Measurements from ENCODE around the gene SORCS3.

The SORCS3 gene

GRCh38 chr10:105068497-105068896, 427.4 kb downstream of the SORCS3 start:
- no peak for DNase-seq
- Mint-ChIP-seq H3K27ac (no peak overlapping the region), H3K4me3 (no peak overlapping the region), H3K4me1 (peaks cover 33% of the 10 kb centered on the region), H3K36me3 (ENCODE audit: low read depth) (no peaks in the 10 kb centered on the region), H3K27me3 (ENCODE audit: low read depth, poor library complexity) (peaks cover 3% of the 10 kb centered on the region), H3K9me3 (no peaks in the 10 kb centered on the region)
- no peak for TF ChIP-seq CTCF (IDR thresholded peaks at IDR 0.05)

GRCh38 chr10:105070249-105070648, 429.2 kb downstream of the SORCS3 start:
- Mint-ChIP-seq H3K4me3 (no peak overlapping the region), H3K36me3 (ENCODE audit: low read depth) (no peaks in the 10 kb centered on the region), H3K27me3 (ENCODE audit: low read depth, poor library complexity) (peaks cover 3% of the 10 kb centered on the region), H3K9me3 (no peaks in the 10 kb centered on the region), H3K4me1 (peaks cover 35% of the 10 kb centered on the region), H3K27ac (no peak overlapping the region)
- TF ChIP-seq CTCF (IDR thresholded peaks at IDR 0.05): no peak
- no peak for DNase-seq

- no peaks in the 10 kb centered on the region for H3K9me3 Mint-ChIP-seq
- peaks cover 35% of the 10 kb centered on the region for H3K4me1 Mint-ChIP-seq
- TF ChIP-seq CTCF (IDR thresholded peaks at IDR 0.05): no peak
- H3K27ac Mint-ChIP-seq: peak overlapping the region; percentile 40
- DNase-seq: no peak
- peaks cover 3% of the 10 kb centered on the region for H3K27me3 Mint-ChIP-seq (ENCODE audit: low read depth, poor library complexity)
- H3K4me3 Mint-ChIP-seq: no peak overlapping the region
- no peaks in the 10 kb centered on the region for H3K36me3 Mint-ChIP-seq (ENCODE audit: low read depth)
Measured at GRCh38 chr10:105070952-105071351, 429.9 kb downstream of the SORCS3 start.

DNA sequence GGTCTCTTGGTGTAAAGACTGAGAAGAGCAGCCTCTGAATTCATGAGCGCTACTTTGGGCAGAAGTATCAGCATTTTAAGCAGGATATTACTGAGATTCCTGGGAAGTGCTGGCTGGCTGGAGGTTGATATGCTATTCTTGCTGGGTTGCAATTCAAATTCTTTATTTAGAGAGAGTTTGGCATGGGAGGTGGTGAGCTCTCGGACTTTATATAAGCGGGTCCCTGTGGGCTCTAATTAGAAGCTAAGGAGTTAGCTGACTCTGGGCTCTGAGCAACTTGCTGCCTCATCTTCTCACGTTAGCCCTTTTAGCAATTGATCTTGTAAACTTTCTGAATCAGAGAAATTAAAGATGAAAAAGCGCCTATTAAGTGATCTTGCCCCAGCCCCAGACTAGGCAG, 430.9 kb downstream of the SORCS3 start:
- peaks cover 6% of the 10 kb centered on the region for H3K27me3 Mint-ChIP-seq (ENCODE audit: low read depth, poor library complexity)

DNA sequence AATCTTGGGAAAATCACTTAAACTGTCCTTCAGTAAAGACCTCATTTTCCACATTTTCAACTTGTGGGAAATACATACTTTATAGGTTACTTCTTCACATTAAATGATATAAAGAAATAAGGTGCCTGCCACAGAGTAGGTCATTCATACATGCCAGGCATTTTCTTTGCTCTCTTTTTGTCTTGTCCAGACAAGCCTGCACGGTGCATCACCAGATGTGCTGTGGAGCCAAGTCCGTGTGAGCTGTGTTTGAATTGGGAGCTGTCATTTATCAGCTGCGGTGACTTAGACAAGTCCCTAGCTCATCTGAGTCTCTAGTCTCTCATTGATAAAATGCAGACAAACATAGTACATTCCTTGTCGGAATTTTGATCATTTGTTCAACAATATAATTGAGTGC, 432.9 kb downstream of the SORCS3 start:
- Mint-ChIP-seq H3K27ac (no peak overlapping the region), H3K4me1 (peaks cover 43% of the 10 kb centered on the region), H3K36me3 (ENCODE audit: low read depth) (no peaks in the 10 kb centered on the region), H3K27me3 (ENCODE audit: low read depth, poor library complexity) (peaks cover 6% of the 10 kb centered on the region), H3K9me3 (no peaks in the 10 kb centered on the region), H3K4me3 (no peak overlapping the region)
- TF ChIP-seq CTCF (IDR thresholded peaks at IDR 0.05): no peak
- no peak for DNase-seq

More for the DNA sequence above, 430.9 kb downstream of the SORCS3 start:
- DNase-seq: no peak
- Mint-ChIP-seq H3K36me3 (ENCODE audit: low read depth) (no peaks in the 10 kb centered on the region), H3K9me3 (no peaks in the 10 kb centered on the region), H3K4me1 (peaks cover 35% of the 10 kb centered on the region), H3K4me3 (no peak overlapping the region), H3K27ac (peak overlapping the region; percentile 27)
- TF ChIP-seq CTCF (IDR thresholded peaks at IDR 0.05): no peak

DNA sequence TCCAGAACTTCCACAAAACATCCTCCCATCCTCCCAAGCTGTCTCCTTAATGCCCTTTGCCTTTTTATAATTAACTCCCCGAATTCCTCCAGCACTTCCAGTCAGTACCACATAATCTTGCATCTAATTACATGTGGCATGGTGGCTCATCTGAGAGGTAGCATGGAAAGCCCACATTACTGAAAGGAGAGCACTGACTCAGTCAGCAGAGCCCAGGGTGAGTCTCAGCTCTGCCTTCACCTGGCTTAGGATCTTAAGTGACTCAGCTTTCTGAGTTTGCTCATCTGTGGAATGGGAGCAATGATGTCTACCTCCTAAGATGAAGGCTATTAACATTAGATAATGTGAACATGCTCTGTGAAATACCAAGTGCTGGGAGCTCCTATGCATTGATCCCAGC, 433.9 kb downstream of the SORCS3 start:
- Mint-ChIP-seq H3K36me3 (ENCODE audit: low read depth) (no peaks in the 10 kb centered on the region), H3K27me3 (ENCODE audit: low read depth, poor library complexity) (peaks cover 6% of the 10 kb centered on the region), H3K27ac (no peak overlapping the region), H3K4me1 (peaks cover 39% of the 10 kb centered on the region), H3K4me3 (no peak overlapping the region), H3K9me3 (no peaks in the 10 kb centered on the region)
- no peak for DNase-seq
- TF ChIP-seq CTCF (IDR thresholded peaks at IDR 0.05): no peak
